GM12873 (cell line): Measurements from ENCODE around the gene IQCN.

Experiments
- CTCF ChIP-seq: IDR thresholded peaks from 2 replicates; pipeline ENCODE4 v1.5.1; 2012; ENCODE audit warnings: low read depth, mild to moderate bottlenecking, moderate library complexity, low read length, control low read depth; ENCODE audit not compliant: insufficient read depth; ENCODE audit errors: missing control alignments

IQCN gene

DNA sequence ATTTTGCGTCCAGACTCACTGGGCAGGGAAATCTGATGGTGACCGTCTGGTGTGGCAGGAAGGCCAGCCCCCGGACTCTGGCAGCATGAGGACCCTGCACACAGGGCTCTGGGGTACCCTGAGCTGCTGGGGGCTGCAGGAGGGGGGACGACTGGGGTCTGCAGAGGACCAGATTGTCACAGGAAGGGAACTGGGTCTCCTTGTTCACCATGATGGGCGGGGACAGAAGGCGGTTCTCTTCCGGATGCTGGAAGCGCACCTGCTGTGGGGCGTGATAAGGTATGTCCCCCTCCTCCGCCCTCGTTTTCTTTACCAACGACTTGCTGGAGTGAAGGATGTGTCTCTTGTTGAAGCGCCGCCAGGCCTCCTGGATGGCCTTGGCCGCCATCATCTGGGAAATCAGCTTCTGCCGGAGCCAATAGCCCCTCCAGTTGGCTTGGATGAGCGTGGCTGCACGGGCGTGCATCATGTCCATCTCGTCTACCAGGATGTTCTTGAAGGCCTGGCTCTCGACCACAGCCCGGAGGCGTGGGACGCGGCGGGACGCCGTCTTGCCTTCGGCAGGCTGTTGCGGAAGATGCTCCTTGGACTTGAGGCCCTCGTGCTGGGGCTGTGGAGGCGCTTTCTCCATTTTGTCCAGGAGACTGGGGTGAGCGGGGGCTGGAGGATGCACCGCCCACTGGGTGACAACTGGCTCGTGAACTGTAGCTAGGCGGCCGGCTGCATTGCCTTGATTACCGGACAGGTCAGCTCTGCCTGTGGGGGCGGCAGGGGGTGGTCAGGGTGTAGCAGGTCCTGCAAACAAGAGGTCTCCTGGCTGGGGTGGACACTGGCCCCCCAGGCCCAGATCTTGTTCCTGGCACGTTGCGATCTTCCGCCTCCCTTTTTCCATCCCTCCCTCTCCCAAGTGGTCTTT lies 7.2 kb downstream of the IQCN start:
- TF ChIP-seq CTCF = no peak

DNA sequence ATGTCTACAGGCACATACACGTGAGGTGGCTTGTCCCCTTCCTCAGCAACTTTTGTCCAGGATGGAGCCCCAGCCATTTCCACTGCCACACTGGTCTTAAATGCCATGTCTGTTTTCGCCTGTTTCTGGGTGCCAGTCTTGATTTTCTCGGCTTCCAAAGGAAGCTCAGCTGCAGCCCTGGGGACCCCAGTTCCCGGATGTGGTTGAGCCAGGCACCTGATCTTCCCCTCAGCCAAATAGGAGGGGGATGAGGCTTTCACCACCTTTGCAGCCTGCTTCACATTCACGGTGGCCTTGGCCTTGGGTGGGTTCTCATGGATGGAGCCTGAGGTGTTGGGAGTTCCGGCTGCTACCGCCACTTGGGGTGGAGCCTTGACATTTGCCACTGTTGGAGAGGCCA lies 8.7 kb downstream of the IQCN start:
- TF ChIP-seq CTCF = no peak

DNA sequence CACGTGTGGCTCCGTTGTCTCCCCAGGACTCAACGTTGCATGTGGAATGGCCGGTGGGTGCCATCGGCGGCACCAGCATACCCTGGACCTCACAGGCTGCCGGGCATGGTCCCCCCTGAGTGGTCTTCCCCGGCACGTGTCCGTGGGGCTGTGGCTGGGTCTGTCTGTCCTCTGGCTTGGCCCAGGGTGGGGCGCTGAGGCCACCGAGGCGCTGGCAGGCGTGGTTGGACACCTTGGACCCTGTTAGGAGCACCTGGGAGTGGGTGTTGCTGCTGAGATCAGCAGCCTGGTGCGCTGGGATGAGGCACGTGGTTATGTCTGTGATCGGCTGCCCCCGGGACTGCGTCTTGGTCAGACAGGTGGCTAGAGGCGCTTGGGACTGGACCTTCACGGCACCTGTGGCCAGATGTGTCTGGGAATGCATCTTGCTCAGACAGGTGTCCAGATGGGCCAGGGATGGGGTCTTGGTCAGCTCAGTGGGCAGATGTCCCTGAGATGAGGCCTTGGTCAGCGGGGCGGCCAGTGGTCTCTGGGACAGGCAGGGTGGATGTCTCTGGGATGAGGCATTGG lies 9.2 kb downstream of the IQCN start:
- no peak for TF ChIP-seq CTCF

GRCh38 chr19:18264137-18264854 lies 10.0 kb downstream of the IQCN start:
- no peak for TF ChIP-seq CTCF

- no peak for TF ChIP-seq CTCF
Observed at GRCh38 chr19:18263324-18264136, 10.7 kb downstream of the IQCN start.

DNA sequence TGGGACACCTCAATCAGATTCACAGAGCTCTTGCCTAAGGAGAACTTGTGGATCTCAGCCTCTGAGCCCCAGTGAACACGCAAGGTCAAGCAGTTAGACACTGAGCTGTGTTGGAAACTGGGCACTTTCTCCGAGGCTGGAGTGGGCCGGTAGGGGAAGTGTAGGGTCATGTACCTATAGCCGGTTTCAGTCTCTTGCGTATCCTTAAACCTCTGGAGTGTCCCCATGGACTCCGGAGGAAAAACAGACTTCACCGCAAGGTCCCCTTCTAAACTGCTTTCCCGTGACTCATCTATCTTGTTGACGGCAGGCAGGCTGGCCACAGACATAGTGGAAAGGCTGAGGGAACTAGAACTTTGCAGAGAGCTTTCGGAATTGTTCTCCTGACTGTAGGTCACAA lies 11.3 kb downstream of the IQCN start:
- TF ChIP-seq CTCF = no peak
